ENCODE results near the gene AMPH.

AMPH gene

GRCh38 chr7:38520741-38521140 is 110.4 kb downstream of the AMPH start:
- no peak for TF ChIP-seq CTCF (conservative IDR thresholded peaks at IDR 0.05; ENCODE audit: low read length)
- no peak for DNase-seq (ENCODE audit: low read depth)
- no peak overlapping the region for H3K4me3 ChIP-seq (ENCODE audit: low read length)

GRCh38 chr7:38518541-38518940 is 112.6 kb downstream of the AMPH start:
- peak; percentile 47 for DNase-seq (ENCODE audit: low read depth)
- no peak for TF ChIP-seq CTCF (conservative IDR thresholded peaks at IDR 0.05; ENCODE audit: low read length)
- H3K4me3 ChIP-seq (ENCODE audit: low read length) = no peak overlapping the region

- TF ChIP-seq CTCF (conservative IDR thresholded peaks at IDR 0.05; ENCODE audit: low read length) = no peak
- no peak overlapping the region for H3K4me3 ChIP-seq (ENCODE audit: low read length)
- DNase-seq (ENCODE audit: low read depth) = peak; percentile 30
Measured at GRCh38 chr7:38512704-38513103, 118.5 kb downstream of the AMPH start.

GRCh38 chr7:38512291-38512690 is 118.9 kb downstream of the AMPH start:
- DNase-seq (ENCODE audit: low read depth) = no peak
- TF ChIP-seq CTCF (conservative IDR thresholded peaks at IDR 0.05; ENCODE audit: low read length) = no peak
- no peak overlapping the region for H3K4me3 ChIP-seq (ENCODE audit: low read length)

- H3K4me3 ChIP-seq (ENCODE audit: low read length) = no peak overlapping the region
- peak; percentile 68 for DNase-seq (ENCODE audit: low read depth)
- TF ChIP-seq CTCF (conservative IDR thresholded peaks at IDR 0.05; ENCODE audit: low read length) = no peak
Measured at GRCh38 chr7:38507384-38507783, 123.8 kb downstream of the AMPH start.

- DNase-seq (ENCODE audit: low read depth) = peak; percentile 73
- no peak for TF ChIP-seq CTCF (conservative IDR thresholded peaks at IDR 0.05; ENCODE audit: low read length)
Measured at GRCh38 chr7:38506756-38507155, 124.4 kb downstream of the AMPH start.

GRCh38 chr7:38506004-38506403 is 125.2 kb downstream of the AMPH start:
- H3K4me3 ChIP-seq (ENCODE audit: low read length) = no peak overlapping the region
- TF ChIP-seq CTCF (conservative IDR thresholded peaks at IDR 0.05; ENCODE audit: low read length) = no peak
- peak; percentile 61 for DNase-seq (ENCODE audit: low read depth)

More at GRCh38 chr7:38506756-38507155, 124.4 kb downstream of the AMPH start:
- H3K4me3 ChIP-seq (ENCODE audit: low read length) = no peak overlapping the region

All from AG10803 (cell line).